Fibroblast of lung (primary cell): ENCODE data around the gene ITSN1.

Source experiments
- EZH2 ChIP-seq: IDR thresholded peaks from 2 replicates; pipeline ENCODE4 v1.5.1; 2012; ENCODE audit warnings: low read length, control low read depth, mild to moderate bottlenecking; ENCODE audit errors: missing control alignments
- TF ChIP-seq, protein P1 (sequence below), 2 donors: IDR thresholded peaks in 1 of 2; conservative IDR thresholded peaks in 1 of 2; 1 replicate in 1 of 2; 2 replicates in 1 of 2; pipeline ENCODE4 v1.5.1; 2011 to 2012; ENCODE audit warnings: low read length in 2 of 2, control low read depth in 1 of 2, inconsistent platforms in 1 of 2, low read depth in 1 of 2, mild to moderate bottlenecking in 1 of 2

DNA sequence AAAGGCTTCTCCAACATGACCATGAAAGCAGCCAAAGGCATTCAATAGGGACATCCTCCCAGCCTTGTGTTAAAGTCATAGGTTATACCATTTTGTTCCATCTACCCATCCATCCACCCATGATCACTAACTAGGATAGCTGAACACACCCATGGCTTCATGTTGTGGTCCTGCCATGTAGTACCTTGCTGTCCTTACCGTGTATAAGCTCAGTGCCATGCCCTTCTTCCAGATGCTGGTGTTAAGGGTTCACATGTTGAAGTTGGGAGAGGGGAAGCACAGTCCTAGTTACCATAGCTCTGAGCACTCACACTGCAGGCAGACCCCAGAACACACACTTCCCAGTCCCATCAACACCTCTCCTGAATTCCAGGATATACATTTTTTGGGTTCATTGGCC lies 221.8 kb downstream of the ITSN1 start:
- TF ChIP-seq EZH2: no peak
- TF ChIP-seq, protein P1, sequence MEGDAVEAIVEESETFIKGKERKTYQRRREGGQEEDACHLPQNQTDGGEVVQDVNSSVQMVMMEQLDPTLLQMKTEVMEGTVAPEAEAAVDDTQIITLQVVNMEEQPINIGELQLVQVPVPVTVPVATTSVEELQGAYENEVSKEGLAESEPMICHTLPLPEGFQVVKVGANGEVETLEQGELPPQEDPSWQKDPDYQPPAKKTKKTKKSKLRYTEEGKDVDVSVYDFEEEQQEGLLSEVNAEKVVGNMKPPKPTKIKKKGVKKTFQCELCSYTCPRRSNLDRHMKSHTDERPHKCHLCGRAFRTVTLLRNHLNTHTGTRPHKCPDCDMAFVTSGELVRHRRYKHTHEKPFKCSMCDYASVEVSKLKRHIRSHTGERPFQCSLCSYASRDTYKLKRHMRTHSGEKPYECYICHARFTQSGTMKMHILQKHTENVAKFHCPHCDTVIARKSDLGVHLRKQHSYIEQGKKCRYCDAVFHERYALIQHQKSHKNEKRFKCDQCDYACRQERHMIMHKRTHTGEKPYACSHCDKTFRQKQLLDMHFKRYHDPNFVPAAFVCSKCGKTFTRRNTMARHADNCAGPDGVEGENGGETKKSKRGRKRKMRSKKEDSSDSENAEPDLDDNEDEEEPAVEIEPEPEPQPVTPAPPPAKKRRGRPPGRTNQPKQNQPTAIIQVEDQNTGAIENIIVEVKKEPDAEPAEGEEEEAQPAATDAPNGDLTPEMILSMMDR (conservative IDR thresholded peaks at IDR 0.05 in 1 of 2, IDR thresholded peaks at IDR 0.05 in 1 of 2; ENCODE audit: low read depth in 1 of 2, low read length in 2 of 2): no peak
